ENCODE results near the gene OSTN.
"Not testable (repeated sequence)": the region's sequence is repeated elsewhere in the genome, so short reads cannot be mapped to it uniquely, and the experiment has no call there.

Gene OSTN

GRCh38 chr3:191260431-191261303 is 61.6 kb downstream of the OSTN start:
- WGBS, 2 experiments = 55 to 57% methylated on average over 11 of the region's 11 CpGs
- Histone ChIP-seq H3K9me3 (ENCODE audit: control insufficient read depth, low read length) (no peaks in the 10 kb centered on the region), H3K4me3 (ENCODE audit: insufficient read depth, low read depth, low read length) (no peak overlapping the region), H3K4me1 (ENCODE audit: control insufficient read depth, insufficient read depth, low read length) (peaks cover 11% of the 10 kb centered on the region), H3K27ac (ENCODE audit: insufficient read depth, low read depth, low read length, poor library complexity, severe bottlenecking) (peak overlapping the region; percentile 85), H3K36me3 (ENCODE audit: control insufficient read depth, insufficient read depth, low read length) (no peaks in the 10 kb centered on the region), H3K27me3 (ENCODE audit: control insufficient read depth, insufficient read depth, low read length, poor library complexity, severe bottlenecking) (no peaks in the 10 kb centered on the region)

GRCh38 chr3:191261304-191261638 is 62.2 kb downstream of the OSTN start:
- Histone ChIP-seq H3K9me3 (ENCODE audit: control insufficient read depth, low read length) (no peaks in the 10 kb centered on the region), H3K4me1 (ENCODE audit: control insufficient read depth, insufficient read depth, low read length) (peaks cover 11% of the 10 kb centered on the region), H3K27me3 (ENCODE audit: control insufficient read depth, insufficient read depth, low read length, poor library complexity, severe bottlenecking) (no peaks in the 10 kb centered on the region), H3K27ac (ENCODE audit: insufficient read depth, low read depth, low read length, poor library complexity, severe bottlenecking) (peak overlapping the region; percentile 78), H3K4me3 (ENCODE audit: insufficient read depth, low read depth, low read length) (no peak overlapping the region), H3K36me3 (ENCODE audit: control insufficient read depth, insufficient read depth, low read length) (no peaks in the 10 kb centered on the region)

GRCh38 chr3:191262650-191263049 is 63.6 kb downstream of the OSTN start:
- Histone ChIP-seq H3K4me3 (ENCODE audit: insufficient read depth, low read depth, low read length) (no peak overlapping the region), H3K36me3 (ENCODE audit: control insufficient read depth, insufficient read depth, low read length) (no peaks in the 10 kb centered on the region), H3K27me3 (ENCODE audit: control insufficient read depth, insufficient read depth, low read length, poor library complexity, severe bottlenecking) (no peaks in the 10 kb centered on the region), H3K4me1 (ENCODE audit: control insufficient read depth, insufficient read depth, low read length) (peaks cover 11% of the 10 kb centered on the region), H3K27ac (ENCODE audit: insufficient read depth, low read depth, low read length, poor library complexity, severe bottlenecking) (no peak overlapping the region), H3K9me3 (ENCODE audit: control insufficient read depth, low read length) (no peaks in the 10 kb centered on the region)
- WGBS, 2 experiments = 86 to 94% methylated on average over 1 of the region's 1 CpG

- Histone ChIP-seq H3K9me3 (ENCODE audit: control insufficient read depth, low read length) (no peaks in the 10 kb centered on the region), H3K27ac (ENCODE audit: insufficient read depth, low read depth, low read length, poor library complexity, severe bottlenecking) (no peak overlapping the region), H3K36me3 (ENCODE audit: control insufficient read depth, insufficient read depth, low read length) (no peaks in the 10 kb centered on the region), H3K4me1 (ENCODE audit: control insufficient read depth, insufficient read depth, low read length) (peaks cover 11% of the 10 kb centered on the region), H3K27me3 (ENCODE audit: control insufficient read depth, insufficient read depth, low read length, poor library complexity, severe bottlenecking) (no peaks in the 10 kb centered on the region), H3K4me3 (ENCODE audit: insufficient read depth, low read depth, low read length) (no peak overlapping the region)
Measured at GRCh38 chr3:191263365-191263764, 64.3 kb downstream of the OSTN start.

- H3K36me3 ChIP-seq (ENCODE audit: control insufficient read depth, insufficient read depth, low read length) = no peaks in the 10 kb centered on the region
- no peak overlapping the region for H3K27ac ChIP-seq (ENCODE audit: insufficient read depth, low read depth, low read length, poor library complexity, severe bottlenecking)
- no peaks in the 10 kb centered on the region for H3K9me3 ChIP-seq (ENCODE audit: control insufficient read depth, low read length)
- H3K4me1 ChIP-seq (ENCODE audit: control insufficient read depth, insufficient read depth, low read length) = peaks cover 11% of the 10 kb centered on the region
- no peak overlapping the region for H3K4me3 ChIP-seq (ENCODE audit: insufficient read depth, low read depth, low read length)
- H3K27me3 ChIP-seq (ENCODE audit: control insufficient read depth, insufficient read depth, low read length, poor library complexity, severe bottlenecking) = no peaks in the 10 kb centered on the region
- whole genome bisulfite sequencing, 2 experiments = 81 to 97% methylated on average over 2 of the region's 3 CpGs
Measured at GRCh38 chr3:191263850-191264249, 64.8 kb downstream of the OSTN start.

- Histone ChIP-seq H3K27me3 (ENCODE audit: control insufficient read depth, insufficient read depth, low read length, poor library complexity, severe bottlenecking) (no peaks in the 10 kb centered on the region), H3K4me1 (ENCODE audit: control insufficient read depth, insufficient read depth, low read length) (no peaks in the 10 kb centered on the region), H3K4me3 (ENCODE audit: insufficient read depth, low read depth, low read length) (no peak overlapping the region), H3K27ac (ENCODE audit: insufficient read depth, low read depth, low read length, poor library complexity, severe bottlenecking) (no peak overlapping the region), H3K36me3 (ENCODE audit: control insufficient read depth, insufficient read depth, low read length) (no peaks in the 10 kb centered on the region), H3K9me3 (ENCODE audit: control insufficient read depth, low read length) (no peaks in the 10 kb centered on the region)
Measured at GRCh38 chr3:191268737-191269136, 69.7 kb downstream of the OSTN start.

GRCh38 chr3:191269289-191270085 is 70.4 kb downstream of the OSTN start:
- no peaks in the 10 kb centered on the region for H3K27me3 ChIP-seq (ENCODE audit: control insufficient read depth, insufficient read depth, low read length, poor library complexity, severe bottlenecking)
- WGBS, 2 experiments = 97 to 98% methylated on average over 4 to 5 of the region's 5 CpGs
- no peaks in the 10 kb centered on the region for H3K9me3 ChIP-seq (ENCODE audit: control insufficient read depth, low read length)
- H3K27ac ChIP-seq (ENCODE audit: insufficient read depth, low read depth, low read length, poor library complexity, severe bottlenecking) = no peak overlapping the region
- no peak overlapping the region for H3K4me3 ChIP-seq (ENCODE audit: insufficient read depth, low read depth, low read length)
- no peaks in the 10 kb centered on the region for H3K4me1 ChIP-seq (ENCODE audit: control insufficient read depth, insufficient read depth, low read length)
- H3K36me3 ChIP-seq (ENCODE audit: control insufficient read depth, insufficient read depth, low read length) = no peaks in the 10 kb centered on the region

GRCh38 chr3:191275244-191275643 is 76.2 kb downstream of the OSTN start:
- WGBS, 2 experiments = 92 to 96% methylated on average over 14 of the region's 14 CpGs
- not testable (repeated sequence) for H3K27me3 ChIP-seq (ENCODE audit: control insufficient read depth, insufficient read depth, low read length, poor library complexity, severe bottlenecking); H3K4me1 ChIP-seq (ENCODE audit: control insufficient read depth, insufficient read depth, low read length)

GRCh38 chr3:191275751-191276150 is 76.7 kb downstream of the OSTN start:
- no peak overlapping the region for H3K4me3 ChIP-seq (ENCODE audit: insufficient read depth, low read depth, low read length)
- H3K27ac ChIP-seq (ENCODE audit: insufficient read depth, low read depth, low read length, poor library complexity, severe bottlenecking) = no peak overlapping the region
- H3K4me1 ChIP-seq (ENCODE audit: control insufficient read depth, insufficient read depth, low read length) = no peaks in the 10 kb centered on the region
- H3K36me3 ChIP-seq (ENCODE audit: control insufficient read depth, insufficient read depth, low read length) = no peaks in the 10 kb centered on the region
- H3K9me3 ChIP-seq (ENCODE audit: control insufficient read depth, low read length) = no peaks in the 10 kb centered on the region
- no peaks in the 10 kb centered on the region for H3K27me3 ChIP-seq (ENCODE audit: control insufficient read depth, insufficient read depth, low read length, poor library complexity, severe bottlenecking)

More at GRCh38 chr3:191275244-191275643, 76.2 kb downstream of the OSTN start:
- not testable (repeated sequence) for H3K9me3 ChIP-seq (ENCODE audit: control insufficient read depth, low read length); H3K27ac ChIP-seq (ENCODE audit: insufficient read depth, low read depth, low read length, poor library complexity, severe bottlenecking); H3K36me3 ChIP-seq (ENCODE audit: control insufficient read depth, insufficient read depth, low read length); H3K4me3 ChIP-seq (ENCODE audit: insufficient read depth, low read depth, low read length)

GRCh38 chr3:191280111-191280510 is 81.1 kb downstream of the OSTN start:
- Histone ChIP-seq H3K4me1 (ENCODE audit: control insufficient read depth, insufficient read depth, low read length) (no peaks in the 10 kb centered on the region), H3K4me3 (ENCODE audit: insufficient read depth, low read depth, low read length) (no peak overlapping the region), H3K9me3 (ENCODE audit: control insufficient read depth, low read length) (no peaks in the 10 kb centered on the region), H3K27me3 (ENCODE audit: control insufficient read depth, insufficient read depth, low read length, poor library complexity, severe bottlenecking) (no peaks in the 10 kb centered on the region), H3K36me3 (ENCODE audit: control insufficient read depth, insufficient read depth, low read length) (no peaks in the 10 kb centered on the region), H3K27ac (ENCODE audit: insufficient read depth, low read depth, low read length, poor library complexity, severe bottlenecking) (no peak overlapping the region)
- WGBS, 2 experiments = 79 to 88% methylated on average over 1 of the region's 1 CpG

All from ectodermal cell (in vitro differentiated cells).